H1 (cell line): Measurements from ENCODE around the gene FKBP8. TPM values are rescaled to one million over a fixed set of nuclear protein-coding genes. Genes with fewer than 3 reads are reported as not detected.

Experiments
- ASH2L ChIP-seq: fragments of 200-600, 300-600 bp; sonication (generic); IDR thresholded peaks from one replicate; pipeline ENCODE4 v1.7.1; 2017; ENCODE audit warnings: low read length
- CEBPB ChIP-seq: IDR thresholded peaks from 2 replicates; pipeline ENCODE4 v1.6.1; 2012; ENCODE audit warnings: low read depth, low read length
- CREB1 ChIP-seq: IDR thresholded peaks from 2 replicates; pipeline ENCODE4 v1.6.1; 2012; ENCODE audit warnings: inconsistent platforms
- NRF1 ChIP-seq: IDR thresholded peaks from 2 replicates; pipeline ENCODE4 v1.6.1; 2011; ENCODE audit warnings: mild to moderate bottlenecking, low read depth, low read length, improper control_type of control experiment
- PHF8 ChIP-seq: fragments of 200-600 bp; sonication (generic); conservative IDR thresholded peaks from 2 replicates; pipeline ENCODE4 v1.7.1; 2012; ENCODE audit warnings: low read depth, mild to moderate bottlenecking, inconsistent platforms, low read length, moderate library complexity
- SP4 ChIP-seq: IDR thresholded peaks from 2 replicates; pipeline ENCODE4 v1.6.1; 2012; ENCODE audit warnings: low read length, inconsistent platforms
- TCF12 ChIP-seq: IDR thresholded peaks from 2 replicates; pipeline ENCODE4 v1.6.1; 2011; ENCODE audit warnings: low read depth, mild to moderate bottlenecking, low read length
- polyA plus RNA-seq, 7 experiments: library from polyadenylated mRNA; depleted of rRNA in 3 of 7; stranded (reverse) in 5 of 7; unstranded in 2 of 7; fragments of >200 nt in 5 of 7; fragments of 200-250 nt in 2 of 7; gene quantifications; 1 replicate in 5 of 7; 2 replicates in 1 of 7; 4 replicates in 1 of 7; pipeline versions ENCODE4 v1.2.1 to v1.2.3, GENCODE V29; 2011 to 2013; ENCODE audit warnings: missing spikeins in 2 of 7, mixed read lengths in 2 of 7
- total RNA-seq: library from RNA; stranded (reverse); fragmentation: NEBNext Ultra II Directional; extraction: Animal tissue kit (Norgen Biotek cat#: 25700); gene quantifications from 2 replicates; pipeline ENCODE4 v1.2.1, GENCODE V29; 2021

Gene FKBP8
- total and polyA plus RNA-seq, 2 of the 8 experiments (the other 6 are each of a cell fraction or from before 2014, with no cell fraction given): 264 to 309 TPM

GRCh38 chr19:18557411-18558201 is 14.2 kb upstream of the FKBP8 start, which contains the start of gene KXD1 (continued):
- TF ChIP-seq NRF1: peak; percentile 54
- TF ChIP-seq ASH2L: peak; percentile 68
- no peak for TF ChIP-seq CEBPB
- peak; percentile 68 for TF ChIP-seq CREB1
- no peak for TF ChIP-seq SP4
- TF ChIP-seq PHF8: peak; percentile 52
- no peak for TF ChIP-seq TCF12
- TF ChIP-seq, all 59 proteins: peak for 11
